NCI-H1930 (cell line): Measurements from ENCODE around the gene TWIST1.
A peak's percentile ranks its signal among the peaks of the same experiment; 100 is the strongest.

Experiments used
- DNase-seq, 2 experiments: peaks; one replicate each; lab custom pipeline; 2025; lab: John Stamatoyannopoulos, UW

TWIST1 gene

DNA sequence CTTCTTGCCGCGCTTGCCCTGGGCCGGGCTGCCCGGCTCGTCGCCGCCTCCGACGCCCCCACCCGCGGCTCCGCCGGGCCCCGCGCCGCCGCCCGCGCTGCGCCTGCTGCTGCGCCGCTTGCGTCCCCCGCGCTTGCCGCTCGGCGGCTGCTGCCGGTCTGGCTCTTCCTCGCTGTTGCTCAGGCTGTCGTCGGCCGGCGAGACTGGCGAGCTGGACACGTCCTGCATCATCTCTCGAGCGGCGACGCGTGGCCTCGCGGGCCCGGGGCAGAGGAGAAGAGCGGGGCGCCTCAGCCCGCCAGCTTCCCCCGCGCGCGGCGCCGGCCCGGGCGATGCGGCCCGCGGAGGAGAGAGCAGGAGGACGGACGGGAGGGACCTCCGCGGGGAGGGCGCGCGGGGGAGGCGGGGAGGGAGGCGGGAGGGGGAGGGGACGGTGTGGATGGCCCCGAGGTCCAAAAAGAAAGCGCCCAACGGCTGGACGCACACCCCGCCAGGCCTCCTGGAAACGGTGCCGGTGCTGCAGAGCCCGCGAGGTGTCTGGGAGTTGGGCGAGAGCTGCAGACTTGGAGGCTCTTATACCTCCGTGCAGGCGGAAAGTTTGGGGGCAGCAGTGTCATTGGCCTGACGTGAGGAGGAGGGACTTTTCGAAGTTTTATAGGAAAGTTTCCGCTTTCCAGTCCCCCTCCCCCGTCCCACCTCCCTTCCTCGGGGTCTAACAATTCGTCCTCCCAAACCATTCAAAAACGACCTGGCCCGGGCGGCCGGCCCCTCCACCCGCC, at the start of gene TWIST1:
Gene TWIST1 (minus strand): TSS at position 546 of the 779 bp plus-strand sequence. CDS start 315 bp downstream, at position 231.
- DNase-seq: peak in 1 of 2 experiments; percentile 27

DNA sequence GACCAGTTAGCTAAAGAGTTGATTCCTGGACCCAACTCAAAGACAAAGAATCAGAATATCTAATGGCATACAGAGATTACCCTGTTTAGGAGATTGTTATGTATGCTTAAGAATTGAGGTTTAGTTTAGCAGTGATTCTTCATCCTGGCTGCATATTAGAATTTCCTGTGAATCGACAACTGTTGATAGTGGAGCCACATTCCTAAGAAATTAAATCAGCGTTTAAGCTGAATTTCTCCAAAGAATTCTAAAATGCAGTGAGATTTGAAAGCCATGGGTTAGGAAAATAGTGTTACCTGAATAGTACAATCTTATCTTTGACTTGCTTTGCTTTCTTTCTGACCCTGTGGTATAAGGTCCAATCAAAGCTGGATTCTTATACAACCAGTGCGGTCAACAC, 44.2 kb upstream of the TWIST1 start:
- no peak for DNase-seq

DNA sequence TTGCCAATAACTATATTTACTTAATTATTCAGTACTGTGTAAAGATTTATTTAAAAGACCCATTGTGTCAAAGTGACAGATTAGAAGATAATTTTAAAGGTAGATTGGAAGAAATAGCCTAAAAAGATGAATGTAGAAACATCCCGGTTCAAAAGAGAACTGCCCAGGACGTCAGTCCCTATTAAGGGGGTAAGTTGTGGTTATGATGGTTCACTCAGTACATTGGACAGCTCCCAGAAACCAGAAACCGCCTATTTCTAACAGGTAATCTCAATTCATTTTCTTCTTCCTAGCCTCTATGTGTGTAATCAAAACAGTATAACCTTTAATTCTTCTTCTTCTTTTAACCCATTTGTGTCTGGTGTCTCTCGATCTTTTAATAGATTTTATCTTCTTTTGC, 29.3 kb upstream of the TWIST1 start:
- no peak for DNase-seq

DNA sequence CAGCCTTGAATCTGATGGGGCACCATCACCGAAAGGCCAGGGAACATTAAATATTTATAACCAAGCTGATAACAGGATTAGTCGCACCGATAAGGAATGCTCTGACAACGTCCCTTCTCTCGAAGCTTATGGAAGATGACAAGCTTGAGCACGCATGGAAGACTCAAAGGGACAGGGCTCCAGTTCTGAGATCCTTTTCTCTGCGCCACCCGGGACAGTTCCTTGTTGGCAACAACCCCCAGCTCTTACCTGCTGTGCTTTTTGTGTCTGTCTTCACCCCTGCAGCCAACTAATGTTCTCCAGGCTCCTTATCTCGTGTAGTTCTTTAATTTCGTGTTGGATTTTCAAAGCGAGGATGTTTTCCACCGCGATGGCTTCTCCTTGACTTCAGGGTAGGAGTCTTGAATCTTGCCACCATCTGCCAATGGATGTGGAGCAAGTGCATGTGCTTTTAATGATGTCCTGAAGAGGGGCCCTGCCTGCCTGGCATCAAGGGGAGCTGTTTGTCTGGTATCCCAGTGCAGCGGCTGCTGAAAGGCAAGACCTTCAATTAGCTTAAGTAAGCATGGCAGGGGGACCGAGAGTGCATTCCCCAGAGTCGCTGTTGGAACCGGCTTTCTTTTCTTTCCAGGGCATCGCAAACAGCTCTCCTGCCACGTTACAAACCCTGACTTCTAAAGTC, 28.1 kb upstream of the TWIST1 start:
- no peak for DNase-seq

DNA sequence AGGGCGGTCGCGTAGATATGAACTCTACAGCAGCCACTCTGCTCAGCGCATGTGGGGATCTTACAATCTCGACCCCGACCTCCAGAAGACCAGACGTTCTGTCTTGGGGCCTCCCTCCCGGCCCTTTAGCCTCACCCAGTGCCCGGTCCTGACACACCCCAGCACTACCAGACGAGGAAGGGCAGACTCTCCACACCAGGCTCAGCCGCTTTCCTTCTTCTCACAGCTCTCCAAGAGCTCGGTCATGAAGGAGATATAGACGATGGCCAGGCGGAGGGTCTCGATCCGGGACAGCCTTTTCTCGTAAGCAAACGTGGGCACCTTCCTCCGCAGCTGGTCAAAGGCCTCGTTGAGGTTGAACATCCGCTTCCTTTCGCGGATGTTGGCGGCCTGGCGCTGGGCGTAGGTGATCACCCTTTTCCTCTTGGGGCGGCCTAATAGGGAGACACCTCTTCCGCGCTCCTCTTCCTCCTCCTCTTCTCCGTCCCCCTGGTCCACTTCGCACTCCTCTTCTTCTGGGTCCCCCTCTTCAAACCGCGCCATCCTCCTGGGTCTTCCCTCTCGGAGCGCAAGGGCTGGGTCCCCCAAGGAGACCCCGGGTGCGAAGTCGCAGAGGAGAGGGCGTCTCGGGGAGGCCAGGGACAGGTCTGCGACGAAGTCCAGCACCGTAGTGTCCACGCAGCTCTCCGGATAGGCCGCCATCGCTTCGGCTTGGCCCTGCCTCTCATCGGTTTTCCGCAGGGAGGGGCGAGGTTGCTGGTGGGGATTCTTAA, 27.4 kb upstream of the TWIST1 start, which contains the start of gene FERD3L:
Gene FERD3L (minus strand): TSS at position 761 of the 773 bp plus-strand sequence. CDS start 59 bp downstream, at position 702.
- DNase-seq: no peak

DNA sequence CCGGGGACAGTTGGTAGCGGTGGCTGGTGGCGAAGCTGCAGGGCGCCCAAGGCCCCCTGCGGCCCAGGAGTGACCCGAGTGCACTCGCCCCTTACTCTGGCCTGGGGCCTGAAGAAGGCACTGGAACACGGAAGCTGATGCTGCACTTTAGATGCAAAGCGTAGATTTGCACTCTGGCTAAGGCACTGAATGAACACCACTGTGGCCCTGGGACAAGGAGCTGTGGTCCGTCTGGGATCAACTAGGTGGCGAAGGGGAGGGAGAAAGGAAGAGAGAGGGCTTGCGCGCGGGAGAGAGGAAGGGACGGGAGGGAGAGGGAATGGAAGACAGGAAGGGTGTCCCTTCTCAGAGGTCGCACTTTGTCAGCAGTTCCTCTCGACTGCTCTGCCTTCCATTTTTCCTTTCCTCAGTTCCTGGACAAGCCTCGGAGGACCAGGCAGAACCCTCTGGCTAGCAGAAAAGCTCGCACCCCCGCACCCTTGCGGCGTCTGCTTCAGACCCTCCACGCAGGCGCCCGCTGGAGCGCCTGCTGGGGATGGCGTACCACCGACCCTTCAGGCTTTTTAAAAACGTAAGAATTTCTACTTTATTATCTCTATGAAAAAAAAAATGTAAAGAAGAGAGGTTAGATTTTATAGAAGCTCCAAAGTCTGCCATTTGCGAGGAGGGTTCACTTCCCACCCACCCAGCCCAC, 26.6 kb upstream of the TWIST1 start:
- DNase-seq: no peak

DNA sequence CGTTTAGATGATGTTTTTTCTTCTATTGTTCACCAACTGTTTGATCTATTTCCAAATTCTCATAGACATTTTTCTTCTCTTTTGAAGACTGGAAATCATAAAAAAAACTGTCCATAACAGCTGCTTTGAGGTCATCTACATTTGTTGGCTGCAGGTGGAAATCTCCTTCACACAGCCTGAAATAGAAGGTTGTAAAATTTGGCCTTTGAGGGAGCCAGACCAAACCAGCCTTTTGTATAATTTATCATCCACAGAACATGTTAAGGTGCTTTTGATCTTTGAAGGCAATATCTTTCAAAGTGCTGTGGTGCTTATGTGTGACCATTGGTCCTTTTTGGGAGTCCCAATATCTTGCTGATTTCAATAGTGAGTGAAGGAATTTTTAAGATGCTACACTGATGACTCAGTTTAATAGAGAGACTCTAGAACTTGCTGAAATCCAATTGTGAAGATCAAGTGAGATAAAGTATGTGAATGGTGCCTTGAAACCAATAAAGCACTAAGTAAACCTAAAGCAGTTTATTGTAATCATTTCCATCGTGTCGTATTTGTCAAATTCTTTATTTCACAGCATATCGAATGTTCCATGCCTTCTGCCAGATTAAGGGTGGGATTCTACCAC, 22.4 kb upstream of the TWIST1 start:
- no peak for DNase-seq

DNA sequence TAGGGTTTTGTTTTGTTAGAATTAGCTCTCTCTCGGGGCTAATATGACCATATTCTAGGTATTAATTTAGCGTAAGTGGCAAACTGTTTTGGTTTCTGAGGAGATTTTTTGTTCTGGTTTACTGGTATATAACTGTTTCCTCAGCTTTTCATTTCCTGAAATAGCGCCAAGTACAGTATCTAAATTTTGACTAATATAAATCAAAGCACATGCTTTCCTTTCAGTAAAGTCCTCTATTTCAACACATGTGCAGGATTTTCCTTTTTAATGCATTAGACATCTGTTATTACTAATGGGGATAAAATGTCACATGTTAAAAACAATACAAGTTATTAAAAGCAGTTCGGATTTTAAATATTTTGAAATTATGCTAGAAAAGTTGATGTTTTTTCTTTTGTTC, 16.4 kb upstream of the TWIST1 start:
- no peak for DNase-seq

DNA sequence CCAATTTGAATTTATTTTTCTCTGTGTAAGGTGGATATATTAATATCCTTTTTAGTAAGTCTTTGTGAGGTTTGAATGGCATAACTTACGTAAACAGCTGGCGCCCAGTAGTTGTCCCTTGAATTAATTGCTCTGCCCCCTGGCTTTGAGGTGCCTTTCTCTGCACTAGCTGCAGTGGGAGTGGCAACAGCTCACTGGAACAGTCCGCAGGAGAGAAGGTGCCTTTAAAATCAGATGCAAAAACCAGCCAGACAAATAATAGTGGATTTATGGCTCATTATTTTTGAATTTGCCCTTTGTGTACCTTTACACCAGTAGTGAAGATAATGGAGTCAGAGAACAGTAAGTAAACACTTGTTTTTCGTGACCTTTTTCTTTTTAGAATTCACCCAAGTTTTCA, 16.0 kb upstream of the TWIST1 start:
- DNase-seq: no peak

DNA sequence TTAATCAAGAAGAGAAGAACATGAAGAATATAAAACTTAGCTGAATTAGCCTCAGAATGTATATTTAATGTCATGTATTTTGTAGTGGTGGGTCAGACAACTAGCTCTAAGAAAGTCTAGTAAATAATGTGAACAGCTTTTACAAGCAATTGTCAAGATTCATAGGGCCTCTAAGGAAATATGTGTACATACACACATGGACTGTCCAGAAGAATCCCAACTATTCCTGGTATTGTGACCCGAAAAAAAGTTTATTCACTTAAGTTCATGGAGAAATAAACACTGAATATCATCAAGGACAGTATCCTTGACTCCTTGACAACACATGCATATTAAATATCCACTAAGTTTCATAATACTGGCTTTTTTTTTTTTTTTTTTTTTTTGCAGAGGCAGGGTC, 11.4 kb upstream of the TWIST1 start:
- no peak for DNase-seq

DNA sequence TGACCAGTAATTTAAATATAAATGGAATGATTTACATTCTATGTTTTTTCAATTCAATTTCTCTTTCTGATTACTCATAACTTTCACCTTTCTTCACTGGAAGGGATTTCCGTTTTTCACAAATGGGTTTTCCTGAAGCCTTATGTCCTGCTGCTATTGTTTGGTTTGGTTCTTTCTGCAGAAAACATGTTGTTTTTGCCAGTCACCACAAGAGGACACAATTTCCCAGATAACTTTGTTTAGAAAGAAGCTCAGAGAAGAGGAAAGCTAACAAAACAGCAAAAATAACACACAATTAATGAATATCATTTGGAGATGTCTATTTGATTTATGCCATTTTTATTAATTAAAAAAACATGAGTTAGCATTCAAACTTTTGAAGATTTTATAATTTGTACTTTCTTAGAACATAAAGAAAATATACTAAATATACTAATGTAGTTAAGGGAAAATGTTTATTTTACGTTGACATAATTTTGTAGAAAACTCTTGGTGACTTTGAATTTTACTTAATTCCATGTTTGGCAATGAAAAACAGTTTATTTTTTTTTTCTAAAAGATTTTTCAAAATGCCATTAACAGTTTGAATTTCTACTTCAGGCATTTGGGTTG, 4.6 kb upstream of the TWIST1 start:
- peak; percentile 21 to 33 for DNase-seq

DNA sequence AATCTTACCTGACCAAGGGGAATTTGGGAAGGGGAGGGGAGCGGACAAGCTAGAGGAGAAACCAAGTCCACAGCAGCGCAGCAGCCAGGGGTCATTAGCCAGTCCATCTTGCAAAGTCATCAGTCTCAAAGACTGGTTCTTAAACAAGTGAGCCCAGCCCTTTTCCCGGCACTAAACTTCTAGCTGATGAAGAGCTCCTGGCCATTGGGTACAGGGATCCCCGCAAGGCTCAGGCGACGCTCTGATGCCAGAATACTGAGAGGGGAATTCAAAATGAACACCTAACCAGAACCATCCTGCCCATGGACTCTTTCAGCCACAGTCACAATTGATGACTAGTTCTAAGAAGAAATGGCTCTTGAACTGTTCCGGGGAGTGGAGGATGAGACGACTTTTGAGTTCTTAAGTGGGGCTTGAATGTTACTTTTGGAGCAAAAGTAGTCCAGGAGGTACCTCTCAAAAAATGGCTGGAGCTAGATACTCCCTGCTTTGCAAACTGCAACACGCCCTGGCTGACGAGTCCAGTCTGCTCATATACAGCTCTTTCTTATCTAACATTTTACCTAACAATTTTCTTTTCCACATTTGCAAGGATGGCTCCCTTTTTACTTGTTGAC, 2.5 kb upstream of the TWIST1 start:
- DNase-seq: no peak

DNA sequence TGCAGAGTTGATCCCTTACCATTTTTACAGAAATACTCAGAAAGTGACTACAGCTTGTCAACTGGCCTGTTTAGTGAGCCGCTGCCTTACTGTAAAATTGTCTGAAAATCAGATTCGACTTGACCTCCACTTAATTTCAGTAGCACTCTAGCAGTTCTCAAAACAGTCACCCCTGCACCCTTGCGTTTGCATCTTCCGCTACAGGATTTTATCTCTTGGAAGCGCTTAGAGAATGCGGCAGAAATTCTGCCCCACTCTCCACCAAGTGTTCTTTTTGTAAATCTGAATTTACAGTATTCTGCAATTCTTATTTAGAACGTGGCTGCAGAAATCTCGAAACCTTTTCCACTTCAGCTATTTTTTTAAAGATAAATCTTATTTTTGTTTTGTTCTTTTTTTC, 1.9 kb upstream of the TWIST1 start:
- no peak for DNase-seq

DNA sequence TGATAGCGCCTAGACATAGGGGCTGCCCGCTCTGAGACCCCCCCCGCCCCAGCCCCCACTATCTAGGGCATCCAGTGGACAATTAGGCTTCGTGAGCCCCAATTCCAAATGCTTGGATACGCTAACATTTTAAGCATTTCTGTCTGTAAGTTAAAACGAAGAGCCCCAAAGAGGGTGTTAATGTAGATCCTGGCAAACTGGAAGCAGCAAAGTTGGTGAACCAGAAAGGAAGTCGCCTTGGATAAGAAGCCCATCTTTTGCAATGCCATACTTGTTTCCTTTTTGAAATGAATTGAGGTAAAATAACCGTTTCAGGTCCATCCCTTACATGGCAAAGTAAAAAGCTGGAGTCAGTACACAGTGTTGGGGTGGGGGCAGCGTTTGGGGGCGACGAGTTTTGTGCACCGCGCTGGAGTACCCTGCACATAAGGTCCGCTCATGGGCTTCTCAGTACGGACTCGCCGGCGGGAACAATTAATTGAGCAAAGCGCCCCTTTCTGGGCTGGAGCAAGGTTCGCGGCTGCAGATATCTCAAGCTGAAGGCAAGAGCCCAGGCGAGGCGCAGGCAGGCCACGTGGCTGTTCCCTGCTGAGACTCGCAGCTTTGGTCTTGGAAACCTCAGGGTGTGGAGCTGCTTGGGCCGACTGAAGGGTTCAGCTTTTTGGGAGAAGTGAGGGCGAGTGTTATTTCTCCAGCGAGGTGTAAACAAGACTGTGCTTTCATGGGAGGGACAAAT, 1.4 kb upstream of the TWIST1 start:
- DNase-seq: no peak

DNA sequence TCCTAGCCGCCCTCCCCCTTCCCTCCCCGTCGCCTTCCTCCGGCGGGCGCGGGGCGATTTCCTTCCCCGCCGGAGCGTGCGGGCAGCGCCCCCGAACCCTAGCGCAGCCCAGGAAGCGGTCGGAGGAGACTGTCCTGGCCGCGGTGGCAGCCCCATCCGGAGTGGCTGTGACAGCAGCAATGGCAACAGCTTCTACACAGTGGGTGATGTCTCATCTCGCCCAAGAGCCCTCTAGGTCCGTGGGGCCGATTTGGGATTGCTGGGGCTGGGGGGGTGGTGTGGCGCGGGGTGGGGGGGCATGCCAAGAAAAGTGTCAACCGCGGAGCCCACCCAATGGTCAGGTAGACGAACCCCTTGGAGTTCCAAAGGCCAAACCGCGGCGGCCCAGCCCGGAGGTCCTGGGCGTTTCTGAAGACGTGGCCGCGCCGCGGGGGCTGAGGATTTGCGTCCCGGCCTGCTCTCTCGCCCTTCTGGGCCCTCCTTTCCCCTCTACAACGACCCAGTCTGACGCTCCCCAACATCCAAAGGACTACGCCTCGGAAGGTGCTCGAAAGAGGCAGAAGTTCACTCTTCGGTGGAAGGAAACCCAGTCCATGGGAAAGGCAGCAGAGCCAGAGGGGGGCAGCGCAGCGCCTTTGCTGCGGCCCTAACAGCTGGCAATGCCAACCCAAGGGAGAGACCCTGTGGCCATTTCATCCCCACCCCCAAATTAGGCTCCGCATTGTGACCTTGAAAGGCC, 603 bp upstream of the TWIST1 start:
- no peak for DNase-seq

DNA sequence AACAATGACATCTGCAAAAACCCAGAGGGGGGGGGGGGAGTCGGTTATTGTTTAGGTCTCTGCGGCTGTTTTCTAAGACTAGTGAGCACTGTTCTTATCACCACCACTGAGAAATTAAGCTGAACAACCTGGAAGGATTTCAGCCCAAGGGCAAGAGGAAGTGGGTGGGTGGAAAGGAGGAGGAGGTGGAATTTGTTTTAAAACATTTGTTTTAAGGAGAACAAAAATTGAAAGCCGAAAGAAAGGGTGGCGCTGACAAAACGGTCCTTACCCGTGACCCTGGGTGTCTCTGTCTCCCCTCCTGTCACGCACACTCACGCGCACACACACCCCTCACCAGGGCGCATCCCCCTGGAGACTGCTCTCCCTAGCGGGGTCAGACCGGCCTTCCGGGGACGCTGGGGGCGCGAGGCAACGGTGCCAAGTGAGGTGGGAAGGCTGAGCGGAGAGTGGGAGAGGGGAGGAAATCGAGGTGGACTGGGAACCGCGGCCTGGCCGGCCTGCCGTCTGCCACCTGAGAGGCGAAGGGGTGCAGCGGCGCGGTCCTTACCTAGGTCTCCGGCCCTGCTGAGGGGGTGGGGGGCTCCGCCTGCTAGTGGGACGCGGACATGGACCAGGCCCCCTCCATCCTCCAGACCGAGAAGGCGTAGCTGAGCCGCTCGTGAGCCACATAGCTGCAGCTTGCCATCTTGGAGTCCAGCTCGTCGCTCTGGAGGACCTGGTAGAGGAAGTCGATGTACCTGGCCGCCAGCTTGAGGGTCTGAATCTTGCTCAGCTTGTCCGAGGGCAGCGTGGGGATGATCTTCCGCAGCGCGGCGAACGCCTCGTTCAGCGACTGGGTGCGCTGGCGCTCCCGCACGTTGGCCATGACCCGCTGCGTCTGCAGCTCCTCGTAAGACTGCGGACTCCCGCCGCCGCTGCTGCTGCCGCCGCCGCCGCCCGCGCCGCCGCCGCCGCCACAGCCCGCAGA, 1.0 kb downstream of the TWIST1 start:
- peak; percentile 5 to 46 for DNase-seq

DNA sequence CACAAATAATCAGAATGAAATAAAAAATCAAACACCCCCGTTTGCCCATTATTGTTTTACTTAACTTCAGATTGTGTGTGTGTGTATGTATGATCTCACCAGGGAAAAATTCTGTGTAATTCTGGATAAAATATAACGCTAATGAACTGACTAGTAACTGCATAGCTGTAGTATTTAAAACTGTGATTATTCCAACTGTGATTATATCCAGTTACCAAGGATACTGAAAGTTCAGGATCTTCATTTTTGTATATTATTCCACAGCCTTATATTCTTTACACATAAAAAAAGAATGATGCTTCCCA, 2.9 kb downstream of the TWIST1 start:
- no peak for DNase-seq

DNA sequence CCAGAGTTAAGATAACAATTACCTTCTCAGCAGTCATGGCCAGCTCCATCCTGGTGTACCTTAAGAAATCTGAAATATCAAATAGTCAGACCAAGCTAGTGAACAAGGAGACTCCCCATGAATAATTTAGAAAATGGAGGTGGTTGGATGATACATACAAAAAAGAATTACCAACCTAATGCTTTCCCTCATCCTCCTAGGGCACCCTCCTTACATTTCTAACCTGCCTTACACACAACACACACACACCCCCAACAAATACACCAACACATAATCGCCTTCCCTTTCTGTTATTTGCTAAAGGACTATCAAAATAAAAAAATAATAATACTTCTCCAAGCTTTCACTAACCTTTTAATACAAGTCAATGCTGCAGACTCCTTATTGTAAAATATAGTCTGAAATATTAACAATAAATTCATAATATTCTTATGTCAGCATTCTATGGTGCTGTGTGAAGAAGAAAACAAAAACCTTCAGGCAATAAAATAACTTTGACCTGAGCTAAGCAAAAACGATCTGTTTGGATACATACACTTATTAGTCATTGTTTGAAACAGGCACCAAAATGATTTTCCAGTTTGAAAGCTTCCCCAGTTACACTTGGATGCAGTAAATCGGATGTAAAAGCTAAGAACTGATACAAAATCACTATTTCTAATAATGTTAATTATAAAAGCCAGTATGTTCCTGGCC, 3.4 kb downstream of the TWIST1 start:
- no peak for DNase-seq
